ENCODE results near the gene NDUFA5. TPM values are rescaled to one million over a fixed set of nuclear protein-coding genes. Genes with fewer than 3 reads are reported as not detected.
"Not testable (repeated sequence)": the region's sequence is repeated elsewhere in the genome, so short reads cannot be mapped to it uniquely, and the experiment has no call there.

Gene NDUFA5
- total RNA-seq, 2 experiments from 2014 or later, result 52.7 to 54.0 TPM

DNA sequence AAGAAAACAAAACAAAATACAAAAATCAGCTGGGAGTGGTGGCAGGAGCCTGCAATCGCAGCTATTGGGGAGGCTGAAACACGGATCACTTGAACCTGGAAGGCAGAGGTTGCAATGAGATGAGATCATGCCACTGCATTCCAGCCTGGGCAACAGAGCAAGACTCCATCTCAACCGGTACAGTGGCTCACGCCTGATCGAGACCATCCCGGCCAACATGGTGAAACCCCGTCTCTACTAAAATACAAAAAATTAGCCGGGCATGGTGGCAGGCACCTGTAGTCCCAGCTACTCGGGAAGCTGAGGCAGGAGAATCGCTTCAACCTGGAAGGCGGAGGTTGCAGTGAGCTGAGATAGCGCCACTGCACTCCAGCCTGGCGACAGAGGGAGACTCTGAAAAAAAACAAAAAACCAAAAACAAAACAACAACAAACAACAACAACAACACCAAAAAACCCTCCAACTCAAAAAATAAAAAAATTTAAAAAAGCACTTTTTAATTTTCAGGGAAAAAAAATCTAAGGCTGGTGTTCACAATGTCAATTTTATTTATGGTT lies 27.5 kb downstream of the NDUFA5 start:
- CTCF ChIA-PET, result interaction anchor here (0.9 kb wide), 1 partner anchor 36 kb away, joined by 3 read pairs; no protein-coding TSS in a partner anchor
- H3K27ac Mint-ChIP-seq; DNase-seq; H3K36me3 Mint-ChIP-seq (ENCODE audit: low read depth); POLR2A ChIA-PET; H3K9me3 Mint-ChIP-seq; H3K4me3 Mint-ChIP-seq: not testable (repeated sequence)
- peaks cover 29% of the 10 kb centered on the region for H3K27me3 Mint-ChIP-seq
- peaks cover 16% of the 10 kb centered on the region for H3K4me1 Mint-ChIP-seq

DNA sequence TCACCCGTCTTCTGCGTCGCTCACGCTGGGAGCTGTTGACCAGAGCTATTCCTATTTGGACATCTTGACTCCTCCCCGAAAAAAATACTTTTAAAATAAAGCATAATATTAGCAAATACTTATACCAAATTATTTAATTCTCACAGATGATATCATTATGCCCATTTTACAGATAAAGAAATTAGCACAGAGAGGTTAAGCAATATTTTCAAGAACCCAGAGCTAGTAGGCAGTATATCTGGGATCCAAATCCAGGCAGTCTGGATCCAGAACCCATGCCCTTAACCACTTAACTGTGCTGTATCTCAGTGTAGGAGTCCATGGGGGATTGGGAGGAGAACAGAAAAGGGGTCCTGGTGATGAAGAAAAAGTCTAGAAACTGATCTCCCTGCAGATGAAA lies 29.4 kb downstream of the NDUFA5 start:
- Mint-ChIP-seq H3K27me3 (peaks cover 20% of the 10 kb centered on the region), H3K27ac (no peak overlapping the region), H3K4me3 (no peak overlapping the region), H3K36me3 (ENCODE audit: low read depth) (no peaks in the 10 kb centered on the region), H3K9me3 (no peaks in the 10 kb centered on the region), H3K4me1 (peaks cover 5% of the 10 kb centered on the region)
- DNase-seq, result no peak
- POLR2A ChIA-PET, result no interaction called here
- CTCF ChIA-PET, result no interaction called here

DNA sequence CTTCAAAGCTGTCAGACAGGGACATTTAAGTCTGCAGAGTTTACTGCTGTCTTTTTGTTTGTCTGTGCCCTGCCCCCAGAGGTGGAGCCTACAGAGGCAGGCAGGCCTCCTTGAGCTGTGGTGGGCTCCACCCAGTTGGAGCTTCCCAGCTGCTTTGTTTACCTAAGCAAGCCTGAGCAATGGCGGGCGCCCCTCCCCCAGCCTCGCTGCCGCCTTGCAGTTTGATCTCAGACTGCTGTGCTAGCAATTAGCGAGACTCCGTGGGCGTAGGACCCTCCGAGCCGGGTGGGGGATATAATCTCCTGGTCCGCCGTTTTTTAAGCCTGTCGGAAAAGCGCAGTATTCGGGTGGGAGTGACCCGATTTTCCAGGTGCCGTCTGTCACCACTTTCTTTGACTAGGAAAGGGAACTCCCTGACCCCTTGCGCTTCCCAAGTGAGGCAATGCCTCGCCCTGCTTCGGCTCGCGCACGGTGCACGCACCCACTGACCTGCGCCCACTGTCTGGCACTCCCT lies 29.8 kb downstream of the NDUFA5 start:
- CTCF ChIA-PET, result not testable (repeated sequence)

DNA sequence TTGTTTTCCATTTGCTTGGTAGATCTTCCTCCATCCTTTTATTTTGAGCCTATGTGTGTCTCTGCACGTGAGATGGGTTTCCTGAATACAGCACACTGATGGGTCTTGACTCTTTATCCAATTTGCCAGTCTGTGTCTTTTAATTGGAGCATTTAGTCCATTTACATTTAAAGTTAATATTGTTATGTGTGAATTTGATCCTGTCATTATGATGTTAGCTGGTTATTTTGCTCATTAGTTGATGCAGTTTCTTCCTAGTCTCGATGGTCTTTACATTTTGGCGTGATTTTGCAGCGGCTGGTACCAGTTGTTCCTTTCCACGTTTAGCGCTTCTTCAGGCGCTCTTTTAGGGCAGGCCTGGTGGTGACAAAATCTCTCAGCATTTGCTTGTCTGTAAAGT lies 31.1 kb downstream of the NDUFA5 start:
- H3K27me3 Mint-ChIP-seq; POLR2A ChIA-PET; DNase-seq; H3K27ac Mint-ChIP-seq; H3K9me3 Mint-ChIP-seq; CTCF ChIA-PET; H3K4me1 Mint-ChIP-seq; H3K4me3 Mint-ChIP-seq; H3K36me3 Mint-ChIP-seq (ENCODE audit: low read depth): not testable (repeated sequence)

More for the DNA sequence above, 29.8 kb downstream of the NDUFA5 start:
- H3K27me3 Mint-ChIP-seq, result peaks cover 16% of the 10 kb centered on the region
- H3K9me3 Mint-ChIP-seq; POLR2A ChIA-PET; H3K4me3 Mint-ChIP-seq; H3K36me3 Mint-ChIP-seq (ENCODE audit: low read depth); H3K27ac Mint-ChIP-seq; H3K4me1 Mint-ChIP-seq; DNase-seq: not testable (repeated sequence)

DNA sequence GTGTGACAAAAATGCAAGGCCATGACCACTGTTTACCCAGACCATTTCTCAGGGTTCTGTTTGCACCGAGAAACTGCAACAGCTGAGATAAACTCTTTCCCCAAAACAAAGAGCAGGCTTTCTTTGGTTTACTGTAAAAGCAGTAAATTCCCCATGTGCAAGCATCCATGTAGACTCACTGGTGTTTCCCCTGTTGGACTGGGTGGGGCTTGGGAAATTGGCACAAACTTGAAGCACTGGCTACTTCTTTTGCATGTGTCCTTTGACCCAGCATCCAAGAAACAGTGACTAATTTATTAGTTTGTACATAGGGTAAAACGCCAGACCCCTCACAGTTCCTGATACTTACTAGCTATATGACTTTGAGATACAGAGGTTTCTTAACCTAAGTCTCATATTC lies 35.6 kb downstream of the NDUFA5 start:
- POLR2A ChIA-PET, result no interaction called here
- H3K4me3 Mint-ChIP-seq, result no peak overlapping the region
- H3K27me3 Mint-ChIP-seq, result peaks cover 8% of the 10 kb centered on the region
- DNase-seq, result no peak
- no peaks in the 10 kb centered on the region for H3K9me3 Mint-ChIP-seq
- no peaks in the 10 kb centered on the region for H3K36me3 Mint-ChIP-seq (ENCODE audit: low read depth)
- H3K27ac Mint-ChIP-seq, result no peak overlapping the region
- no peaks in the 10 kb centered on the region for H3K4me1 Mint-ChIP-seq
- CTCF ChIA-PET, result no interaction called here

DNA sequence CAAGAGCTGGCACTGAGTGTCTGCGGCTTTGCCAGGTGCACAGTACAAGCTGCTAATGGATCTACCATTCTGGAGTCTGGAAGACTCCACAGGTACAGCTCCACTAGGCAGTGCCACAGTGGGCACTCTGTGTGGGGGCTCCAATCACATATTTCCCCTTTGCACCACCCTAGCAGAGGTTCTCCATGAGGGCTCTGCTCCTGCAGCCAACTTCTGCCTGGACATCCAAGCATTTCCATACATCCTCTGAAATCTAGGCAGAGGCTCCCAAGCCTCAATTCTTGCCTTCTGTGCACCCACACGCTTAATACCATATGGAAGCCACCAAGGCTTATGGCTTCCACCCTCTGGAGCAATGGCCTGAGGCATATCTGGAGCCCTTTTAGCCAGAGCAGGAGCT lies 52.4 kb downstream of the NDUFA5 start:
- POLR2A ChIA-PET, result no interaction called here
- no peaks in the 10 kb centered on the region for H3K9me3 Mint-ChIP-seq
- no peak overlapping the region for H3K27ac Mint-ChIP-seq
- H3K36me3 Mint-ChIP-seq (ENCODE audit: low read depth), result no peaks in the 10 kb centered on the region
- CTCF ChIA-PET, result no interaction called here
- peaks cover 9% of the 10 kb centered on the region for H3K27me3 Mint-ChIP-seq
- no peak overlapping the region for H3K4me3 Mint-ChIP-seq
- DNase-seq, result no peak
- H3K4me1 Mint-ChIP-seq, result no peaks in the 10 kb centered on the region

DNA sequence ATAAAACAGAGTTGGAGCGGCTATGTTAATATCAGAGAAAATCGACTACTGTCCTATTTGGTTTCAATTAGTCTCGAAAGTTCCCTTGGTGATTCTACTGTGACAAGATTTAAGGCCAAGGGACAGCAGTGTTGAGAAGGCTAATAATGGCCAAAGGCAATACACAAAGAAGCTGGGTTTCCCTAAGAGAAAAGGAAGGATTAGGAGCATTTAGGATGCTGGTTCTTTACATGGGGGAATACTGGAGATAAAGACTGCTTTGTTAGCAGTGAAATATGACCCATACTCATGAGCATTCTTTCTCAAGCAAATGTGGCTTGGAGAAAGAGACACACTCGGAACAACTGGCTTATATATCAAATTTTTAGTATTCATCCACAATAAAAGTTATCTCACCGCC lies 55.4 kb downstream of the NDUFA5 start:
- CTCF ChIA-PET, result no interaction called here
- no peaks in the 10 kb centered on the region for H3K4me1 Mint-ChIP-seq
- DNase-seq, result no peak
- H3K4me3 Mint-ChIP-seq, result no peak overlapping the region
- no peaks in the 10 kb centered on the region for H3K36me3 Mint-ChIP-seq (ENCODE audit: low read depth)
- H3K27me3 Mint-ChIP-seq, result peaks cover 7% of the 10 kb centered on the region
- POLR2A ChIA-PET, result no interaction called here
- H3K9me3 Mint-ChIP-seq, result no peaks in the 10 kb centered on the region
- H3K27ac Mint-ChIP-seq, result no peak overlapping the region

DNA sequence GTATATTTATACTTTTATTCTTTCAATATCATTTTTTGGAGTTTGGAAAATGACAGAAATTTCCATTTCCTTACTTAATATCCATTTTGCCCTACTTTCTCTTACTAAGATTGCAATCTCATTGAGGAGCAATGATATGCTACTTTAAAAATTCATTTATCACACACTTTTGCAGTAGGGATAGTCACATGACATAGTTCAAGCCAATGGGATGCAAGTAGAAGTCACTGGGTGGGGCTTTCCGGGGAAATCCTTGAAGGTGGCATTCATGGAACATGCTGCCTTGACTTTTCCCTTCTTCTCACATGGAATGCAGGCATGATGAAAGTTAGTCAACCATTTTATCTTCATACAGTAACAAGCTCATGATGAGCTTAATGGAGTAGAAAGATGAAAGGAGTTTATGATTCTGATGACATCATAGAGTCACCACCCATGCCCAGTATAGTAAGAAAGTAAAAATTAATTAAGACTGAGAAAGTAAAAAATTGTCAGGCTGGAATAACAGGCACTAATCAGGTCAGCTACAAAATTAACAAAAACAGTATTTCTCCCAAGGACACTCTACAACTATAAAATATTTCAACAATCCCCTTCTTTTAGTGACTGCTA lies 56.6 kb downstream of the NDUFA5 start:
- DNase-seq, result no peak
- no peak overlapping the region for H3K27ac Mint-ChIP-seq
- no peaks in the 10 kb centered on the region for H3K4me1 Mint-ChIP-seq
- CTCF ChIA-PET, result no interaction called here
- H3K36me3 Mint-ChIP-seq (ENCODE audit: low read depth), result no peaks in the 10 kb centered on the region
- H3K27me3 Mint-ChIP-seq, result peaks cover 10% of the 10 kb centered on the region
- H3K4me3 Mint-ChIP-seq, result no peak overlapping the region
- POLR2A ChIA-PET, result no interaction called here
- no peaks in the 10 kb centered on the region for H3K9me3 Mint-ChIP-seq

DNA sequence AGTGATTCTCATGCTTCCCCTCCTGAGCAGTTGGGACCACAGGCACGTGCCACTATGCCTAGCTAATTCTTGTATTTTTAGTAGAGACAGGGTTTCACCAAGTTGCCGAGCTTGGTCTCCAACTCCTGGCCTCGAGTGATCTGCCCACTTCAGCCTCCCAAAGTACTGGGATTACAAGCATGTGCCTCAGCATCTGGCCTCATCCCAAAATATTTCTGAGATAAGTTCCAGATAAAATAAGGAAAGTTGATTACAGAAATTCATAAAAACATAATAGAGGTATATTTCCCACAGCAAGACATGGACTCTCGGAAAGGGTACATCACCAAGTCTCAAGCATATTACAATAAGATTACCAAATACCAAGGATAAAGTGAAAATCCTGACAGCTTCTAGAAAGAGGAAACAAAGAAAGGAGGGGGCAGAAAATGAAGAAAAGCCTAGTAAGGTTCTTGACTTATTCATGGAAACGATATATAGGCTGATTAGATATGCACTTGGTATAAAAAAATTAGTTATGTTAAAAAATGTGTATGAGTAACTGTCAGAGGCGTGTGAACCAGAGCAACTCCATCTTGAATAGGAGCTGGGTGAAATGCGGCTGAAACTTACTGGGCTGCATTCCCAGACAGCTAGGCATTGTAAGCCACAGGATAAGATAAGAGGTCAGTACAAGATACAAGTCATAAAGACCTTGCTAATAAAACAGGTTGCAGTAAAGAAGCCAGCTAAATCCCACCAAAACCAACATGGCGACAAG lies 58.2 kb downstream of the NDUFA5 start:
- DNase-seq, result no peak
- Mint-ChIP-seq H3K4me3 (no peak overlapping the region), H3K4me1 (no peaks in the 10 kb centered on the region), H3K9me3 (no peaks in the 10 kb centered on the region), H3K27ac (no peak overlapping the region), H3K27me3 (peaks cover 10% of the 10 kb centered on the region), H3K36me3 (ENCODE audit: low read depth) (no peaks in the 10 kb centered on the region)
- POLR2A ChIA-PET, result no interaction called here
- CTCF ChIA-PET, result no interaction called here

DNA sequence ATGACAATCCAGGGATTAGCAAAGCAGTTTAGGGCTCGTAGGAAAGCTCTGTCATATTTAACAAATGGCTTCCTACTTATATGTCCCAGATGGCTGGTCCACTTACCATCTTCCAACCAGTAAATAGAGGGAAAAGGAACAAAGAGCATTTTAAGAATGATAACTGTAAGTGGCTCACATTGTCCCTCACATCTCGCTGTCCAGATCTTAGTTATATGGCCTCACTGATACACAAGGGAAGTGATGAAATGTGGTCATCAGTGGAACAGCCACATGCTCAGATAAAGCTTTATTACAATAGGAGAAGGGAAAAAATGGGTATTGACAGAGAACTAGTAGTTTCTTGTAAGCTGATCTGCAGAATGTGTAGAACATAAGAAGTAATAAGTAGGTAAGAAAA lies 59.0 kb downstream of the NDUFA5 start:
- H3K4me1 Mint-ChIP-seq, result no peaks in the 10 kb centered on the region
- CTCF ChIA-PET, result interaction anchor here (0.6 kb wide), 1 partner anchor 39 kb away, joined by 3 read pairs; no protein-coding TSS in a partner anchor
- peaks cover 10% of the 10 kb centered on the region for H3K27me3 Mint-ChIP-seq
- H3K4me3 Mint-ChIP-seq, result no peak overlapping the region
- no peak overlapping the region for H3K27ac Mint-ChIP-seq
- H3K36me3 Mint-ChIP-seq (ENCODE audit: low read depth), result no peaks in the 10 kb centered on the region
- POLR2A ChIA-PET, result no interaction called here
- H3K9me3 Mint-ChIP-seq, result no peaks in the 10 kb centered on the region
- DNase-seq, result no peak

DNA sequence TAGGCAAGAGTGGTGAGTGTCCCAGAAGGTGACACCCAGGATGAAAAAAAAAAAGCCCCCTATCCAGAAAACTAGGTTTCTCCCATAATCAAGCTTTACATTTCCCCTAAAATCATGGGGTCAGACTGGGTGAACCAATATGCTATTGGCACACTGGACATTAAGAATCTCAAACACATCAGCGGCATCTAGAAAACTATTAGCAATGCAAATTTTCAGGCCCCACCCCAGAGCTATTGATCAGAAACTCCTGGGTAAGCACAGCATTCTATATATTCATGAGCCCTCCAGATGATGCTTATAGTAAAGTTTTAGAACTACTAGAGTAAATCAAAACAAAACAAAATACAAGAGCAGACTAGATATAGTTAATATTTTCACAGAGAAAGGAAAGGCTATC lies 59.6 kb downstream of the NDUFA5 start:
- Mint-ChIP-seq H3K27me3 (peaks cover 10% of the 10 kb centered on the region), H3K36me3 (ENCODE audit: low read depth) (no peaks in the 10 kb centered on the region), H3K4me3 (no peak overlapping the region), H3K4me1 (no peaks in the 10 kb centered on the region), H3K9me3 (no peaks in the 10 kb centered on the region), H3K27ac (no peak overlapping the region)
- POLR2A ChIA-PET, result interaction anchor here (0.6 kb wide), 1 partner anchor 59 kb away, joined by 3 read pairs; no protein-coding TSS in a partner anchor
- CTCF ChIA-PET, result interaction anchor here (0.6 kb wide), 1 partner anchor 40 kb away, joined by 3 read pairs; no protein-coding TSS in a partner anchor
- no peak for DNase-seq

DNA sequence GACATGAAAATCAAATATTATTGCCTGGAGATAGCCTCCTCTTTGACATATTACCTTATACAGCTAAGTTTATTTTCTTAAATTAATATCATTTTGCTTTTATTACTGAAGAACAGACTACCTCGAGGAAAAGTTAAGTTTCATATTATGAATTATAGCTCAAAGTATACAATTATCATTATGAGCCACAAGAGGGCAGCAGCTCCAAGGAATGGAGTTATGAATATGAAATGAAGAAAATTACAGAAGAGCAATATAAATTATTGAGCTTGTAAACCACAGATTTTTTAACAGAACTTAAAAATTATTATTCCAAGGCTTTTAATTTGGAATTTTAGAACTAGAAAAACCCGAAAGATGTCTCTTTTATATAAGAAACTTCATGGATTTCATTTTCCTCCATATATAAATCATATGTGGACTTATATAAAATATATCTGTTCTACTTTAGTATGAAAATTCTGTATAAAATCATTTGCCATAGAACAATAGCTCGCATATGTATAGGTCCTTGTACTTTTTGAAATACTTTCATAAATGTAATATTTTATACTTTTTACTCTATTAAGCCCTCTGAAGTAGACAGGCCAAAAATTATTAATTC lies 63.3 kb downstream of the NDUFA5 start:
- CTCF ChIA-PET, result interaction anchor here (0.7 to 2.8 kb wide), 16 partner anchors 10 to 378 kb away, joined by 3 to 24 read pairs (median 4); partner anchors contain the start of genes IQUB and NDUFA5
- no peaks in the 10 kb centered on the region for H3K4me1 Mint-ChIP-seq
- no peaks in the 10 kb centered on the region for H3K9me3 Mint-ChIP-seq
- H3K27me3 Mint-ChIP-seq, result peaks cover 9% of the 10 kb centered on the region
- no peak overlapping the region for H3K27ac Mint-ChIP-seq
- DNase-seq, result no peak
- H3K4me3 Mint-ChIP-seq, result no peak overlapping the region
- POLR2A ChIA-PET, result interaction anchor here (0.7 to 1.2 kb wide), 2 partner anchors 43 to 63 kb away, joined by 3 read pairs; partner anchors contain the start of gene NDUFA5
- H3K36me3 Mint-ChIP-seq (ENCODE audit: low read depth), result no peaks in the 10 kb centered on the region

DNA sequence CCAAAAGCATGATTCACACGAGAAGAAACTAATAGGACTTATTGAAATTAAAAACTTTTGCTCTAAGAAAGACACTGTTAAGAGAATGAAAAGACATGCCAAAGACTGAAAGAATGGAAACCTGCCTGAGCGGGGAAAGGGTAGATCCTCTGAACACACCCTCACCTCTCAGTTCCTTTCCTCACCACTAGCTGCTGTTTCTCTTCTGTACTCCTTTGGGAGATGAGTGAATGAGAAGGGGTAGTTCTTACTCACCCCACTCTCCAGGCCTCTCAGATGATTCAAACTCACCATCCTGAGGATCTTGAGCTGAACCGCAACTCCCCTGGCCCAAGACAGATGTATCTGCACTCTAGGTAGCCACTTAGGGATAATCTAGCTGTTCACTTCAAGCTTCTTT lies 65.1 kb downstream of the NDUFA5 start:
- no peaks in the 10 kb centered on the region for H3K9me3 Mint-ChIP-seq
- no peaks in the 10 kb centered on the region for H3K36me3 Mint-ChIP-seq (ENCODE audit: low read depth)
- ChIA-PET CTCF (interaction anchor here (1.0 to 1.1 kb wide), 2 partner anchors 43 to 132 kb away, joined by 3 read pairs; no protein-coding TSS in a partner anchor), POLR2A (no interaction called here)
- DNase-seq, result no peak
- peaks cover 5% of the 10 kb centered on the region for H3K27me3 Mint-ChIP-seq
- H3K27ac Mint-ChIP-seq, result no peak overlapping the region
- H3K4me3 Mint-ChIP-seq, result no peak overlapping the region
- no peaks in the 10 kb centered on the region for H3K4me1 Mint-ChIP-seq
